Measurements from ENCODE around the gene GALNT16.
A peak's percentile ranks its signal among the peaks of the same experiment; 100 is the strongest.

GALNT16 gene

GRCh38 chr14:69299286-69300035 is 39.5 kb downstream of the GALNT16 start:
- TF ChIP-seq CTCF (conservative IDR thresholded peaks at IDR 0.05; ENCODE audit: control insufficient read depth, insufficient read depth, low read depth, low read length): peak; percentile 17
- H3K4me3 ChIP-seq (ENCODE audit: control insufficient read depth, low read depth, low read length): no peak overlapping the region
- no peak for DNase-seq (ENCODE audit: low read depth)

GRCh38 chr14:69300601-69301221 is 40.8 kb downstream of the GALNT16 start:
- H3K4me3 ChIP-seq (ENCODE audit: control insufficient read depth, low read depth, low read length): no peak overlapping the region
- DNase-seq (ENCODE audit: low read depth): peak; percentile 34
- TF ChIP-seq CTCF (conservative IDR thresholded peaks at IDR 0.05; ENCODE audit: control insufficient read depth, insufficient read depth, low read depth, low read length): no peak

GRCh38 chr14:69303086-69303485 is 43.1 kb downstream of the GALNT16 start:
- no peak for TF ChIP-seq CTCF (conservative IDR thresholded peaks at IDR 0.05; ENCODE audit: control insufficient read depth, insufficient read depth, low read depth, low read length)

GRCh38 chr14:69312608-69313007 is 52.6 kb downstream of the GALNT16 start:
- TF ChIP-seq CTCF (conservative IDR thresholded peaks at IDR 0.05; ENCODE audit: control insufficient read depth, insufficient read depth, low read depth, low read length): no peak
- no peak overlapping the region for H3K4me3 ChIP-seq (ENCODE audit: control insufficient read depth, low read depth, low read length)
- DNase-seq (ENCODE audit: low read depth): no peak

More at GRCh38 chr14:69303086-69303485, 43.1 kb downstream of the GALNT16 start:
- DNase-seq (ENCODE audit: low read depth): no peak
- H3K4me3 ChIP-seq (ENCODE audit: control insufficient read depth, low read depth, low read length): no peak overlapping the region

- no peak for TF ChIP-seq CTCF (conservative IDR thresholded peaks at IDR 0.05; ENCODE audit: control insufficient read depth, insufficient read depth, low read depth, low read length)
- no peak overlapping the region for H3K4me3 ChIP-seq (ENCODE audit: control insufficient read depth, low read depth, low read length)
- DNase-seq (ENCODE audit: low read depth): no peak
Observed at GRCh38 chr14:69313176-69313575, 53.2 kb downstream of the GALNT16 start.

- no peak for TF ChIP-seq CTCF (conservative IDR thresholded peaks at IDR 0.05; ENCODE audit: control insufficient read depth, insufficient read depth, low read depth, low read length)
- DNase-seq (ENCODE audit: low read depth): no peak
- H3K4me3 ChIP-seq (ENCODE audit: control insufficient read depth, low read depth, low read length): no peak overlapping the region
Observed at GRCh38 chr14:69314327-69314726, 54.4 kb downstream of the GALNT16 start.
